Effector CD4-positive, alpha-beta T cell (primary cell): Measurements from ENCODE around the gene CERCAM.

ENCODE experiments used
- DNase-seq: peaks from one replicate; pipeline ENCODE4 v3.0.0-alpha.2; 2020

Gene CERCAM

GRCh38 chr9:128469070-128469469 is 48.4 kb downstream of the CERCAM start:
- no peak for DNase-seq

GRCh38 chr9:128470560-128470959 is 49.9 kb downstream of the CERCAM start:
- no peak for DNase-seq

GRCh38 chr9:128473104-128473503 is 52.4 kb downstream of the CERCAM start:
- DNase-seq, result no peak

- no peak for DNase-seq
These were observed 55.2 kb downstream of the CERCAM start for GRCh38 chr9:128475867-128476266.

- DNase-seq, result no peak
These were observed 58.6 kb downstream of the CERCAM start for GRCh38 chr9:128479262-128479661.

GRCh38 chr9:128481561-128481960 is 60.9 kb downstream of the CERCAM start:
- no peak for DNase-seq

GRCh38 chr9:128482186-128482585 is 61.5 kb downstream of the CERCAM start:
- DNase-seq, result no peak

GRCh38 chr9:128484686-128485413 is 64.2 kb downstream of the CERCAM start:
- no peak for DNase-seq

- DNase-seq, result no peak
These were observed 64.8 kb downstream of the CERCAM start for GRCh38 chr9:128485414-128485855.

GRCh38 chr9:128486201-128486600 is 65.5 kb downstream of the CERCAM start:
- DNase-seq, result no peak
